ENCODE data around the gene SLAMF6.
"Not testable (repeated sequence)": the region's sequence is repeated elsewhere in the genome, so short reads cannot be mapped to it uniquely, and the experiment has no call there.

Gene SLAMF6

GRCh38 chr1:160565564-160565963, 42.5 kb upstream of the SLAMF6 start:
- TF ChIP-seq CTCF (IDR thresholded peaks at IDR 0.05): no peak
- Mint-ChIP-seq H3K4me1 (peaks cover 5% of the 10 kb centered on the region), H3K27ac (no peak overlapping the region), H3K4me3 (no peak overlapping the region), H3K9me3 (peaks cover 30% of the 10 kb centered on the region), H3K27me3 (ENCODE audit: low read depth, poor library complexity) (no peaks in the 10 kb centered on the region), H3K36me3 (ENCODE audit: low read depth) (peaks cover 9% of the 10 kb centered on the region)
- DNase-seq: no peak

- H3K36me3 Mint-ChIP-seq (ENCODE audit: low read depth); DNase-seq; H3K4me1 Mint-ChIP-seq; H3K27ac Mint-ChIP-seq; H3K4me3 Mint-ChIP-seq; H3K27me3 Mint-ChIP-seq (ENCODE audit: low read depth, poor library complexity): not testable (repeated sequence)
- H3K9me3 Mint-ChIP-seq: peaks cover 49% of the 10 kb centered on the region
Measured at GRCh38 chr1:160563230-160563629, 40.2 kb upstream of the SLAMF6 start.

- peaks cover 49% of the 10 kb centered on the region for H3K9me3 Mint-ChIP-seq
- not testable (repeated sequence) for H3K36me3 Mint-ChIP-seq (ENCODE audit: low read depth); H3K27ac Mint-ChIP-seq; DNase-seq; H3K4me1 Mint-ChIP-seq; H3K4me3 Mint-ChIP-seq; H3K27me3 Mint-ChIP-seq (ENCODE audit: low read depth, poor library complexity)
Measured at GRCh38 chr1:160562745-160563144, 39.7 kb upstream of the SLAMF6 start.

- H3K9me3 Mint-ChIP-seq: peaks cover 49% of the 10 kb centered on the region
- DNase-seq: no peak
- no peak overlapping the region for H3K27ac Mint-ChIP-seq
- no peak for TF ChIP-seq CTCF (IDR thresholded peaks at IDR 0.05)
- H3K4me1 Mint-ChIP-seq: no peaks in the 10 kb centered on the region
- peaks cover 9% of the 10 kb centered on the region for H3K36me3 Mint-ChIP-seq (ENCODE audit: low read depth)
- H3K27me3 Mint-ChIP-seq (ENCODE audit: low read depth, poor library complexity): peaks cover 3% of the 10 kb centered on the region
- H3K4me3 Mint-ChIP-seq: no peak overlapping the region
Measured at GRCh38 chr1:160560806-160561205, 37.8 kb upstream of the SLAMF6 start.

- H3K27ac Mint-ChIP-seq: no peak overlapping the region
- no peak overlapping the region for H3K4me3 Mint-ChIP-seq
- H3K4me1 Mint-ChIP-seq: no peaks in the 10 kb centered on the region
- peaks cover 3% of the 10 kb centered on the region for H3K27me3 Mint-ChIP-seq (ENCODE audit: low read depth, poor library complexity)
- peaks cover 9% of the 10 kb centered on the region for H3K36me3 Mint-ChIP-seq (ENCODE audit: low read depth)
- TF ChIP-seq CTCF (IDR thresholded peaks at IDR 0.05): no peak
- no peak for DNase-seq
- peaks cover 49% of the 10 kb centered on the region for H3K9me3 Mint-ChIP-seq
Measured at GRCh38 chr1:160560045-160560705, 37.1 kb upstream of the SLAMF6 start.

- H3K4me3 Mint-ChIP-seq; DNase-seq; H3K36me3 Mint-ChIP-seq (ENCODE audit: low read depth); H3K4me1 Mint-ChIP-seq; H3K27me3 Mint-ChIP-seq (ENCODE audit: low read depth, poor library complexity); H3K27ac Mint-ChIP-seq: not testable (repeated sequence)
- peaks cover 49% of the 10 kb centered on the region for H3K9me3 Mint-ChIP-seq
Measured at GRCh38 chr1:160559437-160559836, 36.4 kb upstream of the SLAMF6 start.

GRCh38 chr1:160558660-160559380, 35.8 kb upstream of the SLAMF6 start:
- H3K36me3 Mint-ChIP-seq (ENCODE audit: low read depth): peaks cover 9% of the 10 kb centered on the region
- H3K4me3 Mint-ChIP-seq: no peak overlapping the region
- H3K27me3 Mint-ChIP-seq (ENCODE audit: low read depth, poor library complexity): peaks cover 3% of the 10 kb centered on the region
- DNase-seq: no peak
- no peak overlapping the region for H3K27ac Mint-ChIP-seq
- H3K9me3 Mint-ChIP-seq: peaks cover 49% of the 10 kb centered on the region
- TF ChIP-seq CTCF (IDR thresholded peaks at IDR 0.05): no peak
- no peaks in the 10 kb centered on the region for H3K4me1 Mint-ChIP-seq
